ENCODE measurements around the gene DCLK2. TPM values are rescaled to one million over a fixed set of nuclear protein-coding genes. Genes with fewer than 3 reads are reported as not detected.

Gene DCLK2
- total RNA-seq, 2 donors from 2014 or later, result 10.1 to 12.1 TPM

- Histone ChIP-seq H3K9me3 (peaks cover 0 to 23% of the 10 kb centered on the region in 2 donors), H3K27ac (no peak overlapping the region), H3K4me3 (no peak overlapping the region), H3K36me3 (no peaks in the 10 kb centered on the region), H3K27me3 (no peaks in the 10 kb centered on the region), H3K4me1 (peaks cover 0 to 13% of the 10 kb centered on the region in 2 donors)
- TF ChIP-seq CTCF (IDR thresholded peaks at IDR 0.05), result no peak
- no peak for DNase-seq (ENCODE audit: low spot score)
Observed at GRCh38 chr4:150117629-150118028, 39.4 kb downstream of the DCLK2 start.

- Histone ChIP-seq H3K9me3 (peaks cover 0 to 18% of the 10 kb centered on the region in 2 donors), H3K4me3 (no peak overlapping the region), H3K27ac (no peak overlapping the region), H3K27me3 (no peaks in the 10 kb centered on the region), H3K4me1 (peaks cover 0 to 13% of the 10 kb centered on the region in 2 donors), H3K36me3 (no peaks in the 10 kb centered on the region)
- DNase-seq (ENCODE audit: low spot score), result no peak
- TF ChIP-seq CTCF (IDR thresholded peaks at IDR 0.05), result no peak
Observed at GRCh38 chr4:150119492-150119891, 41.2 kb downstream of the DCLK2 start.

GRCh38 chr4:150123087-150123486 is 44.8 kb downstream of the DCLK2 start:
- Histone ChIP-seq H3K27me3 (no peaks in the 10 kb centered on the region), H3K4me3 (no peak overlapping the region), H3K36me3 (no peaks in the 10 kb centered on the region), H3K4me1 (peaks cover 0 to 18% of the 10 kb centered on the region in 2 donors), H3K9me3 (peaks cover 0 to 10% of the 10 kb centered on the region in 2 donors), H3K27ac (no peak overlapping the region)
- TF ChIP-seq CTCF (IDR thresholded peaks at IDR 0.05), result no peak
- DNase-seq (ENCODE audit: low spot score), result no peak

- Histone ChIP-seq H3K27ac (no peak overlapping the region), H3K36me3 (no peaks in the 10 kb centered on the region), H3K4me3 (no peak overlapping the region), H3K9me3 (peaks cover 0 to 10% of the 10 kb centered on the region in 2 donors), H3K4me1 (peaks cover 0 to 18% of the 10 kb centered on the region in 2 donors), H3K27me3 (no peaks in the 10 kb centered on the region)
- DNase-seq (ENCODE audit: low spot score), result no peak
- no peak for TF ChIP-seq CTCF (IDR thresholded peaks at IDR 0.05)
Observed at GRCh38 chr4:150123796-150124677, 45.8 kb downstream of the DCLK2 start.

GRCh38 chr4:150126201-150126863 is 48.1 kb downstream of the DCLK2 start:
- Histone ChIP-seq H3K27ac (peak overlapping the region in 1 of 2 donors; percentile 8), H3K4me1 (peaks cover 0 to 18% of the 10 kb centered on the region in 2 donors), H3K4me3 (no peak overlapping the region), H3K36me3 (no peaks in the 10 kb centered on the region), H3K27me3 (no peaks in the 10 kb centered on the region), H3K9me3 (peaks cover 0 to 8% of the 10 kb centered on the region in 2 donors)
- no peak for DNase-seq (ENCODE audit: low spot score)
- no peak for TF ChIP-seq CTCF (IDR thresholded peaks at IDR 0.05)
